Aorta (tissue), 5 donors: ENCODE measurements around the gene ARFGEF3. TPM values are rescaled to one million over a fixed set of nuclear protein-coding genes. Genes with fewer than 3 reads are reported as not detected.

ENCODE experiments used
- ATAC-seq: fragments of 200-7000 bp; cut with Tn5 transposase; one replicate; pipeline ENCODE4 v1.9.1; 2022; ENCODE audit warnings: moderate library complexity; ENCODE audit not compliant: low FRiP score
- DNase-seq, 2 donors: peaks; one replicate each; pipeline ENCODE4 v3.0.0-alpha.2; 2020
- H3K27ac ChIP-seq, 2 donors: one replicate each; pipeline ENCODE4 v1.5.1; 2013; ENCODE audit warnings: low read length in 2 of 2, mild to moderate bottlenecking in 2 of 2, moderate library complexity in 2 of 2, control low read depth in 1 of 2, inconsistent platforms in 1 of 2, low read depth in 1 of 2
- H3K27me3 ChIP-seq, 2 donors: one replicate each; pipeline ENCODE4 v1.6.1; 2013; ENCODE audit warnings: control low read depth in 1 of 2, low read length in 1 of 2, mild to moderate bottlenecking in 1 of 2, moderate library complexity in 1 of 2; ENCODE audit not compliant: insufficient read depth in 2 of 2, control insufficient read depth in 1 of 2
- H3K36me3 ChIP-seq, 2 donors: one replicate each; pipeline ENCODE4 v1.6.1; 2013; ENCODE audit warnings: control low read depth in 1 of 2, low read length in 1 of 2, mild to moderate bottlenecking in 1 of 2; ENCODE audit not compliant: insufficient read depth in 2 of 2, control insufficient read depth in 1 of 2
- H3K4me1 ChIP-seq, 2 donors: one replicate each; pipeline ENCODE4 v1.6.1; 2013; ENCODE audit warnings: low read length in 2 of 2, control low read depth in 1 of 2, mild to moderate bottlenecking in 1 of 2, moderate library complexity in 1 of 2; ENCODE audit not compliant: insufficient read depth in 2 of 2, control insufficient read depth in 1 of 2
- H3K4me3 ChIP-seq, 2 donors: one replicate each; pipeline ENCODE4 v1.5.1; 2013; ENCODE audit warnings: low read length in 2 of 2, control low read depth in 1 of 2, mild to moderate bottlenecking in 1 of 2
- H3K9me3 ChIP-seq: one replicate; pipeline ENCODE4 v1.6.1; 2013; ENCODE audit warnings: mild to moderate bottlenecking, low read length; ENCODE audit not compliant: control insufficient read depth
- WGBS, 2 donors: extraction: QIAGEN DNeasy Blood & Tissue Kit; methylation state at CpG; one replicate each; pipeline ENCODE4 v1.1.7; 2013; 5-methylcytosine and 5-hydroxymethylcytosine counted together
- intact Hi-C, 2 donors: fragments of 100-400 bp; cut with DNase I; formaldehyde crosslinking; loops; one replicate each; pipeline versions ENCODE4 v1.14.2 to v1.15.0; 2022
- polyA plus RNA-seq, 2 donors: library from polyadenylated mRNA; stranded (reverse); fragments of 200-250 nt; gene quantifications; one replicate each; pipeline ENCODE4 v1.2.3, GENCODE V29; 2013
- total RNA-seq, 2 donors: library from RNA; stranded (reverse); fragmentation: NEBNext Ultra II Directional; extraction: Animal tissue kit (Norgen Biotek cat#: 25700); gene quantifications; one replicate each; pipeline ENCODE4 v1.2.1, GENCODE V29; 2021
- donor health status: healthy with polysubstance abuse.
- donor health status: Bipolar disorder and iron deficiency.
- donor health status: DM: no; HTN: no; CAD: no.
- donor health status: DM: no; HTN: no; CAD: no.
- donor health status: DM: yes; HTN: yes; CAD: no.

Gene ARFGEF3
- total and polyA plus RNA-seq, 4 donors: 0.10 to 2.5 (median 0.87) TPM

GRCh38 chr6:138311268-138311667 lies 149.5 kb downstream of the ARFGEF3 start:
- H3K27ac ChIP-seq: no peak overlapping the region
- DNase-seq (no peak), ATAC-seq (peak; percentile 44)
- no peak overlapping the region for H3K4me3 ChIP-seq
- no peaks in the 10 kb centered on the region for H3K36me3 ChIP-seq
- H3K4me1 ChIP-seq: no peaks in the 10 kb centered on the region
- no peaks in the 10 kb centered on the region for H3K27me3 ChIP-seq
- intact Hi-C loops: no loop called here
- H3K9me3 ChIP-seq: no peaks in the 10 kb centered on the region
- WGBS, 2 donors: 94% methylated on average over 13 of the region's 13 CpGs

- no peaks in the 10 kb centered on the region for H3K4me1 ChIP-seq
- peaks cover 1% of the 10 kb centered on the region for H3K9me3 ChIP-seq
- DNase-seq (no peak), ATAC-seq (no peak)
- intact Hi-C loops: no loop called here
- H3K4me3 ChIP-seq: no peak overlapping the region
- no peaks in the 10 kb centered on the region for H3K36me3 ChIP-seq
- H3K27ac ChIP-seq: no peak overlapping the region
- WGBS, 2 donors: 93% methylated on average over 7 of the region's 7 CpGs
- H3K27me3 ChIP-seq: no peaks in the 10 kb centered on the region
Measured at GRCh38 chr6:138318741-138319375, 157.1 kb downstream of the ARFGEF3 start.

- intact Hi-C loops: no loop called here
- Histone ChIP-seq H3K27ac (no peak overlapping the region), H3K4me3 (no peak overlapping the region), H3K36me3 (no peaks in the 10 kb centered on the region), H3K9me3 (peaks cover 1% of the 10 kb centered on the region), H3K4me1 (no peaks in the 10 kb centered on the region), H3K27me3 (no peaks in the 10 kb centered on the region)
- DNase-seq: no peak
- WGBS, 2 donors: 82 to 98% methylated on average over 4 of the region's 4 CpGs
- no peak for ATAC-seq
Measured at GRCh38 chr6:138321934-138322333, 160.2 kb downstream of the ARFGEF3 start.

- ATAC-seq: no peak
Measured at GRCh38 chr6:138323821-138324220, 162.1 kb downstream of the ARFGEF3 start.

GRCh38 chr6:138328210-138328609 lies 166.5 kb downstream of the ARFGEF3 start:
- no peak for ATAC-seq
- no peak for DNase-seq
- WGBS, 2 donors: 75 to 78% methylated on average over 3 of the region's 3 CpGs

More at GRCh38 chr6:138323821-138324220, 162.1 kb downstream of the ARFGEF3 start:
- DNase-seq: no peak
- no peaks in the 10 kb centered on the region for H3K4me1 ChIP-seq
- H3K9me3 ChIP-seq: no peaks in the 10 kb centered on the region
- 92 to 93% methylated on average over 13 of the region's 13 CpGs for WGBS, 2 donors
- no peaks in the 10 kb centered on the region for H3K27me3 ChIP-seq
- intact Hi-C loops: no loop called here
- no peak overlapping the region for H3K4me3 ChIP-seq
- no peak overlapping the region for H3K27ac ChIP-seq
- no peaks in the 10 kb centered on the region for H3K36me3 ChIP-seq

GRCh38 chr6:138330763-138331162 lies 169.0 kb downstream of the ARFGEF3 start:
- H3K27ac ChIP-seq: no peak overlapping the region
- DNase-seq: no peak
- no peaks in the 10 kb centered on the region for H3K4me1 ChIP-seq
- WGBS, 2 donors: 79 to 94% methylated on average over 1 of the region's 1 CpG
- no peaks in the 10 kb centered on the region for H3K36me3 ChIP-seq
- ATAC-seq: no peak
- intact Hi-C loops: no loop called here
- H3K27me3 ChIP-seq: no peaks in the 10 kb centered on the region
- H3K4me3 ChIP-seq: no peak overlapping the region
- no peaks in the 10 kb centered on the region for H3K9me3 ChIP-seq

More at GRCh38 chr6:138328210-138328609, 166.5 kb downstream of the ARFGEF3 start:
- Histone ChIP-seq H3K27me3 (no peaks in the 10 kb centered on the region), H3K27ac (no peak overlapping the region), H3K36me3 (no peaks in the 10 kb centered on the region), H3K4me3 (no peak overlapping the region), H3K9me3 (no peaks in the 10 kb centered on the region), H3K4me1 (no peaks in the 10 kb centered on the region)
- intact Hi-C loops: no loop called here

GRCh38 chr6:138331444-138331843 lies 169.7 kb downstream of the ARFGEF3 start:
- intact Hi-C loops: no loop called here
- Histone ChIP-seq H3K9me3 (no peaks in the 10 kb centered on the region), H3K4me1 (no peaks in the 10 kb centered on the region), H3K4me3 (no peak overlapping the region), H3K27ac (no peak overlapping the region), H3K36me3 (no peaks in the 10 kb centered on the region), H3K27me3 (no peaks in the 10 kb centered on the region)
- 65 to 68% methylated on average over 1 of the region's 1 CpG for WGBS, 2 donors
- no peak for DNase-seq
- ATAC-seq: no peak

- H3K9me3 ChIP-seq: no peaks in the 10 kb centered on the region
- H3K4me1 ChIP-seq: no peaks in the 10 kb centered on the region
- H3K36me3 ChIP-seq: no peaks in the 10 kb centered on the region
- no peaks in the 10 kb centered on the region for H3K27me3 ChIP-seq
- no peak overlapping the region for H3K27ac ChIP-seq
- no peak for DNase-seq
- no peak overlapping the region for H3K4me3 ChIP-seq
- ATAC-seq: no peak
- WGBS, 2 donors: 63 to 67% methylated on average over 2 of the region's 2 CpGs
- intact Hi-C loops: no loop called here
Measured at GRCh38 chr6:138331984-138332383, 170.2 kb downstream of the ARFGEF3 start.

GRCh38 chr6:138334000-138334399 lies 172.3 kb downstream of the ARFGEF3 start:
- no peak for ATAC-seq
- intact Hi-C loops: no loop called here

More at GRCh38 chr6:138334000-138334399, 172.3 kb downstream of the ARFGEF3 start:
- no peak for DNase-seq
- no peaks in the 10 kb centered on the region for H3K27me3 ChIP-seq
- no peak overlapping the region for H3K27ac ChIP-seq
- no peaks in the 10 kb centered on the region for H3K4me1 ChIP-seq
- H3K9me3 ChIP-seq: no peaks in the 10 kb centered on the region
- H3K4me3 ChIP-seq: no peak overlapping the region
- WGBS, 2 donors: 85% methylated on average over 14 of the region's 14 CpGs
- no peaks in the 10 kb centered on the region for H3K36me3 ChIP-seq
